Measurements from ENCODE around the gene IGSF9. TPM values are rescaled to one million over a fixed set of nuclear protein-coding genes. Genes with fewer than 3 reads are reported as not detected.

The IGSF9 gene
- total and polyA plus RNA-seq, 2 experiments from 2014 or later, result 10.3 to 27.6 TPM

- Histone ChIP-seq H3K4me3 (no peak overlapping the region), H3K27ac (ENCODE audit: low read depth) (no peak overlapping the region), H3K9me2 (ENCODE audit: insufficient read depth) (no peaks in the 10 kb centered on the region), H3K36me3 (ENCODE audit: insufficient read depth) (no peaks in the 10 kb centered on the region), H3K79me2 (replicated peaks; ENCODE audit: insufficient read depth) (no peaks in the 10 kb centered on the region), H4K20me1 (replicated peaks; ENCODE audit: insufficient read depth) (no peaks in the 10 kb centered on the region), H3K27me3 (ENCODE audit: insufficient read depth) (0 out of 2 replicates have a peak, but pooled peaks cover 5% of the 10 kb centered on the region), H3F3A (replicated peaks; ENCODE audit: low read depth) (no peaks in the 10 kb centered on the region), H3K4me2 (no peak overlapping the region), H2AFZ (no peak overlapping the region), H3K4me1 (ENCODE audit: insufficient read depth) (peaks cover 1% of the 10 kb centered on the region)
- H3K27me3 Mint-ChIP-seq (ENCODE audit: insufficient read depth, low read depth, poor library complexity), result peaks cover 6% of the 10 kb centered on the region
- DNase-seq (ENCODE audit: low spot score) (no peak), ATAC-seq (no peak)
- H3K4me3 Mint-ChIP-seq, result no peak overlapping the region
- TF ChIP-seq ZNF114 (CRISPR knock-in tag; IDR thresholded peaks at IDR 0.05) (no peak), POLR2AphosphoS5 (IDR thresholded peaks at IDR 0.05; ENCODE audit: low read depth) (no peak), CREB1 (CRISPR knock-in tag; IDR thresholded peaks at IDR 0.05; ENCODE audit: low read depth) (no peak), EZH2phosphoT487 (IDR thresholded peaks at IDR 0.05; ENCODE audit: unreplicated experiment) (no peak), ZNF331 (CRISPR knock-in tag; IDR thresholded peaks at IDR 0.05; ENCODE audit: low read depth) (no peak), CTCF (conservative IDR thresholded peaks at IDR 0.05; ENCODE audit: low read depth in 2 of 2) (no peak), NANOG (IDR thresholded peaks at IDR 0.05; ENCODE audit: borderline replicate concordance) (no peak), STAT1 (IDR thresholded peaks at IDR 0.05; ENCODE audit: unreplicated experiment) (no peak), JUNB (IDR thresholded peaks at IDR 0.05; ENCODE audit: unreplicated experiment) (no peak), EZH2 (IDR thresholded peaks at IDR 0.05; ENCODE audit: low read depth, unreplicated experiment) (no peak)
- TF ChIP-seq, protein P1, sequence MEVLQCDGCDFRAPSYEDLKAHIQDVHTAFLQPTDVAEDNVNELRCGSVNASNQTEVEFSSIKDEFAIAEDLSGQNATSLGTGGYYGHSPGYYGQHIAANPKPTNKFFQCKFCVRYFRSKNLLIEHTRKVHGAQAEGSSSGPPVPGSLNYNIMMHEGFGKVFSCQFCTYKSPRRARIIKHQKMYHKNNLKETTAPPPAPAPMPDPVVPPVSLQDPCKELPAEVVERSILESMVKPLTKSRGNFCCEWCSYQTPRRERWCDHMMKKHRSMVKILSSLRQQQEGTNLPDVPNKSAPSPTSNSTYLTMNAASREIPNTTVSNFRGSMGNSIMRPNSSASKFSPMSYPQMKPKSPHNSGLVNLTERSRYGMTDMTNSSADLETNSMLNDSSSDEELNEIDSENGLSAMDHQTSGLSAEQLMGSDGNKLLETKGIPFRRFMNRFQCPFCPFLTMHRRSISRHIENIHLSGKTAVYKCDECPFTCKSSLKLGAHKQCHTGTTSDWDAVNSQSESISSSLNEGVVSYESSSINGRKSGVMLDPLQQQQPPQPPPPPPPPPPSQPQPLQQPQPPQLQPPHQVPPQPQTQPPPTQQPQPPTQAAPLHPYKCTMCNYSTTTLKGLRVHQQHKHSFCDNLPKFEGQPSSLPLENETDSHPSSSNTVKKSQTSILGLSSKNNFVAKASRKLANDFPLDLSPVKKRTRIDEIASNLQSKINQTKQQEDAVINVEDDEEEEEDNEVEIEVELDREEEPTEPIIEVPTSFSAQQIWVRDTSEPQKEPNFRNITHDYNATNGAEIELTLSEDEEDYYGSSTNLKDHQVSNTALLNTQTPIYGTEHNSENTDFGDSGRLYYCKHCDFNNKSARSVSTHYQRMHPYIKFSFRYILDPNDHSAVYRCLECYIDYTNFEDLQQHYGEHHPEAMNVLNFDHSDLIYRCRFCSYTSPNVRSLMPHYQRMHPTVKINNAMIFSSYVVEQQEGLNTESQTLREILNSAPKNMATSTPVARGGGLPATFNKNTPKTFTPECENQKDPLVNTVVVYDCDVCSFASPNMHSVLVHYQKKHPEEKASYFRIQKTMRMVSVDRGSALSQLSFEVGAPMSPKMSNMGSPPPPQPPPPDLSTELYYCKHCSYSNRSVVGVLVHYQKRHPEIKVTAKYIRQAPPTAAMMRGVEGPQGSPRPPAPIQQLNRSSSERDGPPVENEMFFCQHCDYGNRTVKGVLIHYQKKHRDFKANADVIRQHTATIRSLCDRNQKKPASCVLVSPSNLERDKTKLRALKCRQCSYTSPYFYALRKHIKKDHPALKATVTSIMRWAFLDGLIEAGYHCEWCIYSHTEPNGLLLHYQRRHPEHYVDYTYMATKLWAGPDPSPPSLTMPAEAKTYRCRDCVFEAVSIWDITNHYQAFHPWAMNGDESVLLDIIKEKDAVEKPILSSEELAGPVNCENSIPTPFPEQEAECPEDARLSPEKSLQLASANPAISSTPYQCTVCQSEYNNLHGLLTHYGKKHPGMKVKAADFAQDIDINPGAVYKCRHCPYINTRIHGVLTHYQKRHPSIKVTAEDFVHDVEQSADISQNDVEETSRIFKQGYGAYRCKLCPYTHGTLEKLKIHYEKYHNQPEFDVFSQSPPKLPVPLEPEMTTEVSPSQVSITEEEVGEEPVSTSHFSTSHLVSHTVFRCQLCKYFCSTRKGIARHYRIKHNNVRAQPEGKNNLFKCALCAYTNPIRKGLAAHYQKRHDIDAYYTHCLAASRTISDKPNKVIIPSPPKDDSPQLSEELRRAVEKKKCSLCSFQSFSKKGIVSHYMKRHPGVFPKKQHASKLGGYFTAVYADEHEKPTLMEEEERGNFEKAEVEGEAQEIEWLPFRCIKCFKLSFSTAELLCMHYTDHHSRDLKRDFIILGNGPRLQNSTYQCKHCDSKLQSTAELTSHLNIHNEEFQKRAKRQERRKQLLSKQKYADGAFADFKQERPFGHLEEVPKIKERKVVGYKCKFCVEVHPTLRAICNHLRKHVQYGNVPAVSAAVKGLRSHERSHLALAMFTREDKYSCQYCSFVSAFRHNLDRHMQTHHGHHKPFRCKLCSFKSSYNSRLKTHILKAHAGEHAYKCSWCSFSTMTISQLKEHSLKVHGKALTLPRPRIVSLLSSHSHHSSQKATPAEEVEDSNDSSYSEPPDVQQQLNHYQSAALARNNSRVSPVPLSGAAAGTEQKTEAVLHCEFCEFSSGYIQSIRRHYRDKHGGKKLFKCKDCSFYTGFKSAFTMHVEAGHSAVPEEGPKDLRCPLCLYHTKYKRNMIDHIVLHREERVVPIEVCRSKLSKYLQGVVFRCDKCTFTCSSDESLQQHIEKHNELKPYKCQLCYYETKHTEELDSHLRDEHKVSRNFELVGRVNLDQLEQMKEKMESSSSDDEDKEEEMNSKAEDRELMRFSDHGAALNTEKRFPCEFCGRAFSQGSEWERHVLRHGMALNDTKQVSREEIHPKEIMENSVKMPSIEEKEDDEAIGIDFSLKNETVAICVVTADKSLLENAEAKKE (CRISPR knock-in tag; IDR thresholded peaks at IDR 0.05), result no peak
- TF ChIP-seq, protein P2, sequence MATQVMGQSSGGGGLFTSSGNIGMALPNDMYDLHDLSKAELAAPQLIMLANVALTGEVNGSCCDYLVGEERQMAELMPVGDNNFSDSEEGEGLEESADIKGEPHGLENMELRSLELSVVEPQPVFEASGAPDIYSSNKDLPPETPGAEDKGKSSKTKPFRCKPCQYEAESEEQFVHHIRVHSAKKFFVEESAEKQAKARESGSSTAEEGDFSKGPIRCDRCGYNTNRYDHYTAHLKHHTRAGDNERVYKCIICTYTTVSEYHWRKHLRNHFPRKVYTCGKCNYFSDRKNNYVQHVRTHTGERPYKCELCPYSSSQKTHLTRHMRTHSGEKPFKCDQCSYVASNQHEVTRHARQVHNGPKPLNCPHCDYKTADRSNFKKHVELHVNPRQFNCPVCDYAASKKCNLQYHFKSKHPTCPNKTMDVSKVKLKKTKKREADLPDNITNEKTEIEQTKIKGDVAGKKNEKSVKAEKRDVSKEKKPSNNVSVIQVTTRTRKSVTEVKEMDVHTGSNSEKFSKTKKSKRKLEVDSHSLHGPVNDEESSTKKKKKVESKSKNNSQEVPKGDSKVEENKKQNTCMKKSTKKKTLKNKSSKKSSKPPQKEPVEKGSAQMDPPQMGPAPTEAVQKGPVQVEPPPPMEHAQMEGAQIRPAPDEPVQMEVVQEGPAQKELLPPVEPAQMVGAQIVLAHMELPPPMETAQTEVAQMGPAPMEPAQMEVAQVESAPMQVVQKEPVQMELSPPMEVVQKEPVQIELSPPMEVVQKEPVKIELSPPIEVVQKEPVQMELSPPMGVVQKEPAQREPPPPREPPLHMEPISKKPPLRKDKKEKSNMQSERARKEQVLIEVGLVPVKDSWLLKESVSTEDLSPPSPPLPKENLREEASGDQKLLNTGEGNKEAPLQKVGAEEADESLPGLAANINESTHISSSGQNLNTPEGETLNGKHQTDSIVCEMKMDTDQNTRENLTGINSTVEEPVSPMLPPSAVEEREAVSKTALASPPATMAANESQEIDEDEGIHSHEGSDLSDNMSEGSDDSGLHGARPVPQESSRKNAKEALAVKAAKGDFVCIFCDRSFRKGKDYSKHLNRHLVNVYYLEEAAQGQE (IDR thresholded peaks at IDR 0.05; ENCODE audit: unreplicated experiment), result no peak
- H3K36me3 Mint-ChIP-seq (ENCODE audit: low read depth), result no peaks in the 10 kb centered on the region
- H3K9me3 Mint-ChIP-seq, result peaks cover 2% of the 10 kb centered on the region; the same call in 2 of the 3 replicates
- no peak overlapping the region for H3K27ac Mint-ChIP-seq
- peaks cover 9% of the 10 kb centered on the region; the same call in 2 of the 3 replicates for H3K4me1 Mint-ChIP-seq
These were observed 50.1 kb downstream of the IGSF9 start for GRCh38 chr1:159895286-159895685.
